Erythroblast (primary cell): ENCODE results near the gene NXT1.
"Not testable (repeated sequence)": the region's sequence is repeated elsewhere in the genome, so short reads cannot be mapped to it uniquely, and the experiment has no call there.

ENCODE experiments used
- DNase-seq, 2 experiments: peaks; one replicate each; lab custom pipeline; 2025; lab: John Stamatoyannopoulos, UW
- GATA1 ChIP-seq: IDR thresholded peaks from 2 replicates; pipeline ENCODE4 v1.6.1; 2011; ENCODE audit warnings: low read depth, mild to moderate bottlenecking, control low read depth, low read length, moderate library complexity
- POLR2A ChIP-seq: IDR thresholded peaks from 2 replicates; pipeline ENCODE4 v1.6.1; 2011; ENCODE audit warnings: mild to moderate bottlenecking, low read length

NXT1 gene

DNA sequence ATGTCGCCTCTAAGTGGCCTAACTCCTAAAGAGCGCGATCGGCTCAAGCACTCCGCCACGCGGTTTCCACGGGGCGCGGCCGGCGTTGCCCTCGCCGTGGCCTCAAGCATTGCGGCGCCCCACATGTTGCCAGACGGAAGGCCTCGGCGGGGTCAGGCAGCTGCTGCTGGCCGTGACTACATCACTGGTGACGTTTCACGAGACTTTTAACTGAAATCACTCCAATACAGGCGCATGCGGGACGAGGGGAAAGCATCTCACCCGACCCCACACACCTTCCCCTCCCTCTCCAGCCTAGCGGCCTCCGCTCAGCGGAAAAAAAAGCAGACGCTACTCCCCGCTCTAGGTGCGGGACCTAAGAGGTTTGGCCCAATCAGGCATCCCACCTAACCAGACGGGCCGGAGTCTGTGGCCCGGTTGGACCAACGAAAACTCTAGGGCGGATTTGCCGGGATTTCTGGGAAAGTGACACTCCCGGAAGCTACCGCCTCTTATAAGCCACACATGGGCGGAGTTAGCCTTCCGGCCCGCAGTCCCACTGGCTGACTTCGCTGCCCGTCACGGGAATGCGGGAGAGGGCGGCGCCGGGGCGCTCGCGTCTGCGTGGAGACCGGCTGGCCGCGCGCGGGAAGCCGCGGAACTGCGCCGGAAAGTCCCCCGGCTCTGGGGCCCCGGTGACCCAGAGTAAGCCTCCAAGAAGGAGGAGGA, at the start of gene NXT1:
Gene NXT1, plus strand, starts transcription at position 596 of the 708 bp plus-strand sequence. CDS start 3,251 bp downstream, outside the sequence.
- TF ChIP-seq GATA1 (no peak), POLR2A (peak; percentile 89)
- DNase-seq, result peak; percentile 97 to 98

DNA sequence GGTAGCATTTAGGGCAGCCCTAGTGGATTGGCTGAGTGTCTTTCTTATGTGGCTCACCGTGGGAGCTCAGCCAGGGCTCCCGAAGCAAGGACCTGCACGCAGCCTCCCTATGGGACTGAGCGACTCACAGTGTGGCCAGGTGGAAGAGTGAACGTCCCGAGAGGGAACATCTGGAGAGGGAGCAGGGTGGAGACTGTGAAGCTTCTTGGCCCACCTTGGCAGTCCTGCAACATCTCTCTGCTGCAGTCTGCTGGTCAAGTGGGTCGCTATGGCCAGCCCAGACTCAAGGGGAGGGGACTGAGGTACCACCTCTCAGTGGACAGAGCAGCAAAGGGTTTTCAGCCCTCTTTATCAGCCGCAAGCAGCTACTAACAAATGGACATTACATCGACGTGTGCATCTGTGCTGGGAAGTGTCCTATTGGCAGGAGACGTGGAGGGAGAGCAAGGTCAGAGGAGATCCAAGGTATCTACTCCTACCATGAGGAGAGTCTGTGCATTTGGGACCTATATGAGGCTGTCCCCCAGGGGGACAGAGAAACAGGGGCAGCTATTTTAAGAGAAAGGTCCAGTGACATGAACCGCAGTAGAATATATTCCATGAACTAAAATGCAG, 49.0 kb upstream of the NXT1 start:
- DNase-seq, result no peak
- no peak for TF ChIP-seq GATA1
- no peak for TF ChIP-seq POLR2A

DNA sequence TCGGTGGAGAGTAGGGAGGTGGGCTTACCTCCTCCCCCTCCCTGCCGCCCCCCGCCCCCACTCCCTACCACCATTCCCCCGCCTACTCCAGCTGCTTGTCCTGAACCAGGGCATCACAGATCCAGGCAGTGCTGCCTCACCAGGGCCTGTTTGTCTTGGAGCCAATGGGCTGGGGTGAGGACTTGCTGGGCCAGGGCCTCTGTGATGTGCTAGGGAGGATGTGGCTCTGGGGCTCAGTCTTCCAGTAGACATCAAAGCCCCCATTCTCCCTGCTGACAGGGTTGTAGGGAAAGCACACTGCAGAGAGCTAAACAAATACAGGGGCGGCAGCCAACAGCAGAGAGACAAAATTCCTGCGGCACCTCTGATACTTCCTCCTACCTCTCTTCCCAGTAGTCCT, 48.2 kb upstream of the NXT1 start:
- TF ChIP-seq POLR2A, result no peak
- no peak for TF ChIP-seq GATA1
- no peak for DNase-seq

DNA sequence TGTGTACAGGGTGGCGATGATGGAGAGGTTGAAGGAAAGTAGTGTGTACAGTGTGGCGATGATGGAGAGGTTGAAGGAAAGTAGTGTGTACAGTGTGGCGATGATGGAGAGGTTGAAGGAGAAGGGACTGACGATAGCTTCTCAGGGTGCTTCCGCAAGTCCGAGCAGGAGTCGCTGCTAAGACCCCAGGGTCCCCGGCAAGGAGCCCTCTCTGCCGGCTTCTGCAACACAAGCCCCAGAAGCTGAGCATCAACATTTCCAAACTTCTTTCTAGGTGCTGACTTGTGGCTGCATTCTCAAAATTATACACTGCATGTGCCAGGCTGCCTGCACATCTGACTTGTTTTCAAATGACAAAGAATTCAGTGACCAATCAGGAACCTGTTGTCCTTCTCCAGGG, 47.8 kb upstream of the NXT1 start:
- TF ChIP-seq POLR2A (no peak), GATA1 (no peak)
- DNase-seq, result no peak

DNA sequence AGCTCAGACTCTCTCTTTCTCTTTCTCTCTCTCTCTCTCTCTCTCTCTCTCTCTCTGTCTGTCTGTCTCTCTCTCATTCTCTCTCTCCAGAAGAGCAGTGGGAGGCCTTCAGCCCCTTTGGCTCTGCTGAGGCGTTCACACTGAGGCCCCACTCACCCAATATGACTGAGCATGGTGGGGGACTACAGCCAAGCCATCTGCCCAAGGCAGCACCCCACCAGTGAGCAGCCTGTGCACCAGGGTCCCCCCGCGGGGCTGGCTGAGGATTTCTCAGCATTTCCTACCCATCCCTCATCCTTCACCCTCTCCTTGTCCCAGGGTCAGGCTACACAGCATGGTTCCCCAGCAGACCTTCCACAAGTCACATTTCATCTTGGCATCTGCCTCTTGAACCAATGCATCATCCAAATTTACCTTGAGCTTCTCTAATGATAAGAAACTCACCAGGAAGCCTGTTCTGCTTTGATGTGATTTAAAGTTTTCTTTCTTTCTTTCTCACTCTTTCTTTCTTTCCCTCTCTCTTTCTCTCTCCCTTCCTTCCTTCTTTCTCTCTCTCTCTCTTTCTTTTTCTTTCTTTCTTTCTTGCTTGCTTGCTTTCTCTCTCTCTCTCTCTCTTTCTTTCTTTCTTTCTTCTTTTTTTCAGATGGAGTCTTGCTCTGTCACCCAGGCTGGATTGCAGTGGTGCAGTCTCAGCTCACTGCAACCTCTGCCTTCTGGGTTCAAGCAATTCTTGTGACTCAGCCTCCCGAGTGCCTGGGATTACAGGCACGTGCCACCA, 47.1 kb upstream of the NXT1 start:
- DNase-seq, result no peak
- no peak for TF ChIP-seq POLR2A
- no peak for TF ChIP-seq GATA1

DNA sequence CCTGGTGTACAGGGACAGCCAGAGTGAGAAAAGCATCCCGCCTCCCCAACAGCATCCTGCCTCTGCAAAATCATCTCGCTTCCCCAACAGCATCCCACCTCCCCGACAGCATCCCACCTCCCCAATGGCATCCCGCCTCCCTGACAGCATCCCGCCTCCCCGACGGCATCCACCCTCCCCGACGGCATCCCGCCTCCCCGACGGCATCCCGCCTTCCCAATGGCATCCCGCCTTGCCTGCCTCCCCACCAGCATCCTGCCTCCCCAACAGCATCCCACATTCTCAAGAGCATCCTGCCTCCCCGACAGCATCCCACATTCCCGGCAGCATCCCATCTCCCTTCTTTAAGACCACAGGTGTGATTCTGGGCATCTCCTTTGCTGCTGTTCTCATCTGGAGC, 46.0 kb upstream of the NXT1 start:
- TF ChIP-seq GATA1 (no peak), POLR2A (no peak)
- no peak for DNase-seq

DNA sequence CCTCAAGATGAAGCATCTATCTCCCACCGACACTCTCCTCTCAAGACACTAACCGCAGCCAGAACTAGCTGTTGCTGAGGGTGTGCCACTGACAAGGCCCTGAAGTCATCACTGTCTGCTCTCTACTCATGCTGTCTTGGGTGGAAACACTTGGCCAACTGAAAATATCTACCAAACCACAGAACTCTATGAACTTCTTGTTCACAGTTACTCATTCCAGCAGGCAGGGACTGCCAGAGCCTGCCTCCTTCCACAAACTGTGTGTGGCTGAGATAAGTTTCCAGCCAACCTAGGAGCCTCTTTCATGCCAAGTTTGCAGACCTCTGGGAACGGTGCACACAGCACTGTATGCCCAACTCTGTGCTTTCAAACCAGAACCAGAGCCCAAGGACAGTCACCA, 45.5 kb upstream of the NXT1 start:
- TF ChIP-seq GATA1, result no peak
- TF ChIP-seq POLR2A, result no peak
- DNase-seq, result no peak

DNA sequence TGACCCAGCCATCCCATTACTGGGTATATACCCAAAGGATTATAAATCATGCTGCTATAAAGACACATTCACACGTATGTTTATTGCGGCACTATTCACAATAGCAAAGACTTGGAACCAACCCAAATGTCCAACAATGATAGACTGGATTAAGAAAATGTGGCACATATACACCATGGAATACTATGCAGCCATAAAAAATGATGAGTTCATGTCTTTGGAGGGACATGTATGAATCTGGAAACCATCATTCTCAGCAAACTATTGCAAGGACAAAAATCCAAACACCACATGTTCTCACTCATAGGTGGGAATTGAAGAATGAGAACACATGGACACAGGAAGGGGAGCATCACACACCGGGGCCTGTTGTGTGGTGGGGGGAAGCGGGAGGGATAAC, 43.2 kb upstream of the NXT1 start:
- not testable (repeated sequence) for DNase-seq

DNA sequence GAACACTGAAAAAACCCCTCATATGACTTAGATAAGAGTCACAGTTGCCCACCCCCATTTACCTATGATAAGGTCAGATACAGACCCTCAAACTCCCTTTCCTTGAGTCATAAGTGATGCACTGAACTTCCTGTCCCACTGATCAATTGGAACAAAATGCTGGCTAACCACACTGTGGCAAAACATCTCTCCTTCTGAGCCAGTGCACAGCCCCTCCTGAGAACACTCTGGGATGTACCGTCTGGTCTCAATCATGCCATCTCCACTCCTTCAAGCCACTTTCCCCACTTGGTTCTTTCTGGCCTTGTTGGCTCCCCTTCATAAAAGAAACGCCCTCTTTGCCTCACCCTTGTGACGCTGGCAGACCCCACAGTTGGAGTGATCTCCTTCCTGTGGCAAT, 42.6 kb upstream of the NXT1 start:
- no peak for DNase-seq
- no peak for TF ChIP-seq POLR2A
- no peak for TF ChIP-seq GATA1

DNA sequence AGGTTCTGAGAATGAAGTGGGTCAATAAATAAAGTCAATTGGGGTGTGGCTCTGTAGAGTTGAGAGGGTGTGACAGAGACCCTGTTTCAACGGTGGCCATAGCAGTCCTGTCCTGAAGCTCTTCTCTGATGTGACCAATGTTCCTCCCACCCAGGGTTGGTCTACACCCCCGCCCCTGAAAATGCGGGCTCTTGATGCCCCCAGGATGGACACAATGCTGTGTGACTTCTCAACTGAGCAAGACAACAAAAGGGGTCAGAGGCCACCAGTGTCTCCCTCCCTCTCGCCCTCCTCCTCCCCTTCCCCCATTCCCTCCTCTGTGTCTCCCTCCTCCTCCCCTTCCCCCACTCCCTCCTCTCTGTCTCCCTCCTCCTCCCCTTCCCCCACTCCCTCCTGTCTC, 41.7 kb upstream of the NXT1 start:
- TF ChIP-seq POLR2A (no peak), GATA1 (no peak)
- no peak for DNase-seq

DNA sequence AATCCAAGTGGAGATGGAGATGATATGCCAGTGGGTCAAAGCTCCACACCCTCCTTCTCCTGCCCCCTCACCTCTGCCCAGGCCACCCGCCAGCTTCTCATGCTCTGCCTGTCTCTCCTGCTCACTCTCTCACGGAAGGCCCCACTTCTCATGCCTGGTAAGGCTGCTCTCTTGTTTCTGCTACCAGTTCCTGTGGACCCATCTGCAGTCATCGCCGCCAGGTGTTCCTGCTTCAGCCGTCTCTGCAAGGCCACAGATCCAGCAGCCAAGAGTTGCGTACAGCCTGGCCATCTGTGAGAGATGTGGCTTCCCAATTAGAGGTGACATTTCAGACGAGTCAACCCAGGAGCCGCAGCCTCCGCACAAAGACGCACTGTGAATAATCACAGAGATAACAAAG, 40.8 kb upstream of the NXT1 start:
- DNase-seq, result no peak
- no peak for TF ChIP-seq POLR2A
- TF ChIP-seq GATA1, result no peak

DNA sequence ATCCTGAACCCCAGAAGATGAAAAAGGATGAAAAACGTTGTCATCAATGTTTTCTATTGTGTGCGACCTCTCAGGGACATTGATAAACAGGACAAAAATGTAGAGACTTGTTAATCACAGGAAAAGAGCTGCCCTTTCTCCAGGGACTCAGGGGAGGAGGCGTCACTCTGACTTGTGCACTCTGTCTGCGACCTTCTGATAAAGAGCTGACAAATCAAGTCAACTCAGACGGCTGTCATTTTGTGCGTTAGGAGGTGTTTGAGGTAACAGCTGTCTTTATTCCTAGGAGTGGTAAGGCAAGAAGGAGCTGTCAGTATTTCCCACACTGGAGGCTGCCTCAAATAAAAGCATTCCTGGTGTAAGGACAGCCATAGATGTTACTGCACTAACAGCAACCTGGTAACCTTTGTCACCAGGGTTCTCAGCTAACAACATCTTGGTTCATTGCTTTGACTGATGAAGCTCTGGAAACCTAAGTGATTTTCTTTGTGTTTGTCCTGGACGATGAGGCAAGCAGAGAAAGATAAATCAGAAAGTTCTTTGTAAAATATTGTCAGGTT, 38.6 kb upstream of the NXT1 start:
- peak; percentile 33 to 43 for DNase-seq
- TF ChIP-seq POLR2A (no peak), GATA1 (no peak)

DNA sequence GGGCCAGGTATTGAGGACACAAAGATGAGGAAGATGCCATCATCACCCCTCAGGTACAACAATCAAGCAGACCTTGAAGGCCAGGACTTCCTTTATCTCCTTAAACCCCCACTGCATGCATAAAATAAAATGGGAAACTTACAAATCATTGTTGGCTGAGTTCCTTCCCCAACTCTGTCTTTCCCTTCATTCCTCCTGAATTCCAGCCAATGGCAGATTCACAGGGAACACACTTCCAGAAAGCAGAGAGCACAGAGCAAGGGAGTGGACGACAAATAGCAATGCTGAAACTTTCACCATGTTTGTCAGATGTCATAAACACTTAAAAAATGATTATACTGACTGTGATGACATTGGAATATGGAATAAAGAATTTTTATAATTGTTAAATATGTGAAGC, 37.3 kb upstream of the NXT1 start:
- DNase-seq, result no peak
- no peak for TF ChIP-seq POLR2A
- TF ChIP-seq GATA1, result no peak

DNA sequence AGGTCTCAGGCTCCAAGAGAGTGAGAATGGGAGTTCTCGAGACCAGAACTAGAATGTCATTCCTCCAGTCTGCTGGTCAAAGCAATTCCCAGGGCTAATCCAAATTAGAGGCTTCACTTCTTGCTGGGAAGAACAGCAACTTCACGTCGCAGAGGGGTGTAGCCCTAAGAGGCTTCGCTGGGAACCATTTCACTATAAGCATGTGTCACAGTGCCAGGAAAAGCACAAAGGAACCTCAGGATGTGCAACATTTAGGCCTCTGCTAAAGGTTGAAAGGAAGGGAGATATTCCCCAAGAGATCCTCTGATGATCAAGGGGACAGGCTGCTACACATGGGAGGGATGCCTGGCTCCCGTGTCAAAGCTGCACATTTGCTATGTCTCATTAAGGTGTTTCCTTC, 35.9 kb upstream of the NXT1 start:
- no peak for TF ChIP-seq POLR2A
- TF ChIP-seq GATA1, result no peak
- no peak for DNase-seq
